H9 (cell line): ENCODE results near the gene RARB. TPM values are rescaled to one million over a fixed set of nuclear protein-coding genes. Genes with fewer than 3 reads are reported as not detected.

ENCODE experiments used
- DNase-seq: peaks from one replicate; pipeline ENCODE4 v3.0.0-alpha.2; 2017
- H2AFZ ChIP-seq: one replicate; pipeline ENCODE4 v1.6.1; 2013; ENCODE audit warnings: mild to moderate bottlenecking, low read length, control low read depth, moderate library complexity
- H2AK5ac ChIP-seq: 2 replicates; pipeline ENCODE4 v1.6.1; 2013; ENCODE audit warnings: low read length, control low read depth, mixed read lengths; ENCODE audit not compliant: insufficient read length
- H2BK120ac ChIP-seq: one replicate; pipeline ENCODE4 v1.6.1; 2013; ENCODE audit warnings: low read depth, mild to moderate bottlenecking, low read length, control low read depth, inconsistent platforms; ENCODE audit not compliant: poor library complexity, severe bottlenecking
- H2BK12ac ChIP-seq: 2 replicates; pipeline ENCODE4 v1.6.1; 2013; ENCODE audit warnings: low read length, control low read depth, mixed read lengths, low read depth; ENCODE audit not compliant: insufficient read length
- H2BK15ac ChIP-seq: 2 replicates; pipeline ENCODE4 v1.6.1; 2013; ENCODE audit warnings: low read depth, low read length, control low read depth
- H2BK20ac ChIP-seq: one replicate; pipeline ENCODE4 v1.6.1; 2013; ENCODE audit warnings: low read depth, mild to moderate bottlenecking, low read length, control low read depth, inconsistent platforms; ENCODE audit not compliant: poor library complexity, severe bottlenecking
- H2BK5ac ChIP-seq: 2 replicates; pipeline ENCODE4 v1.6.1; 2013; ENCODE audit warnings: low read length, control low read depth, mixed read lengths; ENCODE audit not compliant: insufficient read length
- H3K14ac ChIP-seq: 2 replicates; pipeline ENCODE4 v1.6.1; 2013; ENCODE audit warnings: low read length, control low read depth; ENCODE audit not compliant: insufficient read depth
- H3K18ac ChIP-seq: 2 replicates; pipeline ENCODE4 v1.6.1; 2013; ENCODE audit warnings: low read depth, mild to moderate bottlenecking, mixed read lengths, low read length, control low read depth; ENCODE audit not compliant: insufficient read length
- H3K23ac ChIP-seq: 2 replicates; pipeline ENCODE4 v1.6.1; 2013; ENCODE audit warnings: low read length, control low read depth, mixed read lengths, low read depth; ENCODE audit not compliant: insufficient read length
- H3K23me2 ChIP-seq: 2 replicates; pipeline ENCODE4 v1.6.1; 2013; ENCODE audit warnings: low read depth, mild to moderate bottlenecking, mixed read lengths, low read length, control low read depth; ENCODE audit not compliant: insufficient read length, poor library complexity, severe bottlenecking
- H3K27ac ChIP-seq: 2 replicates; pipeline ENCODE4 v1.5.1; 2013; ENCODE audit warnings: low read length, control low read depth, mixed read lengths, low read depth; ENCODE audit not compliant: insufficient read length
- H3K27me3 ChIP-seq: 2 replicates; pipeline ENCODE4 v1.6.1; 2013; ENCODE audit warnings: low read length, control low read depth, inconsistent platforms; ENCODE audit not compliant: insufficient read depth
- H3K4ac ChIP-seq: 2 replicates; pipeline ENCODE4 v1.6.1; 2013; ENCODE audit warnings: low read depth, mild to moderate bottlenecking, control low read depth, inconsistent platforms, low read length, moderate library complexity
- H3K4me1 ChIP-seq: 2 replicates; pipeline ENCODE4 v1.6.1; 2013; ENCODE audit warnings: low read length, control low read depth, inconsistent platforms; ENCODE audit not compliant: insufficient read depth
- H3K4me2 ChIP-seq: 2 replicates; pipeline ENCODE4 v1.6.1; 2013; ENCODE audit warnings: low read length, control low read depth, mixed read lengths; ENCODE audit not compliant: insufficient read length, insufficient read depth
- H3K56ac ChIP-seq: 2 replicates; pipeline ENCODE4 v1.6.1; 2013; ENCODE audit warnings: low read depth, mild to moderate bottlenecking, mixed read lengths, low read length, control low read depth; ENCODE audit not compliant: insufficient read length
- H3K79me1 ChIP-seq: 2 replicates; pipeline ENCODE4 v1.6.1; 2013; ENCODE audit warnings: low read depth, mild to moderate bottlenecking, moderate library complexity, low read length, control low read depth, inconsistent platforms; ENCODE audit not compliant: insufficient read depth, poor library complexity, severe bottlenecking
- H3K79me2 ChIP-seq: 2 replicates; pipeline ENCODE4 v1.6.1; 2013; ENCODE audit warnings: low read length, control low read depth, inconsistent platforms; ENCODE audit not compliant: insufficient read depth
- H3K9ac ChIP-seq: 2 replicates; pipeline ENCODE4 v1.6.1; 2013; ENCODE audit warnings: low read length, control low read depth, mixed read lengths; ENCODE audit not compliant: insufficient read length; ENCODE audit errors: extremely low read depth
- H3K9me3 ChIP-seq: one replicate; pipeline ENCODE4 v1.6.1; 2013; ENCODE audit warnings: low read depth, low read length, inconsistent platforms; ENCODE audit not compliant: control insufficient read depth
- H3T11ph ChIP-seq: one replicate; pipeline ENCODE4 v1.6.1; 2013; ENCODE audit warnings: mild to moderate bottlenecking, low read length, control low read depth, inconsistent platforms
- H4K20me1 ChIP-seq: one replicate; pipeline ENCODE4 v1.6.1; 2013; ENCODE audit not compliant: control insufficient read depth, insufficient read length, insufficient read depth
- H4K5ac ChIP-seq: 2 replicates; pipeline ENCODE4 v1.6.1; 2013; ENCODE audit warnings: low read depth, mild to moderate bottlenecking, mixed read lengths, low read length, control low read depth; ENCODE audit not compliant: insufficient read length
- H4K8ac ChIP-seq: replicated peaks from 2 replicates; pipeline ENCODE4 v1.6.1; 2013; ENCODE audit warnings: low read length, control low read depth, mixed read lengths, low read depth; ENCODE audit not compliant: insufficient read length
- H4K91ac ChIP-seq: 2 replicates; pipeline ENCODE4 v1.6.1; 2013; ENCODE audit warnings: low read depth, mild to moderate bottlenecking, moderate library complexity, mixed read lengths, low read length, control low read depth; ENCODE audit not compliant: insufficient read length
- H3K27ac Mint-ChIP-seq, 3 experiments: 2 replicates in 2 of 3; 3 replicates in 1 of 3; pipeline ENCODE4 v1.8.0; 2020 to 2021; ENCODE audit warnings: mixed read lengths in 3 of 3, mild to moderate bottlenecking in 1 of 3, moderate library complexity in 1 of 3
- H3K27me3 Mint-ChIP-seq: 2 replicates; pipeline ENCODE4 v1.8.0; 2021; ENCODE audit warnings: low read depth, mild to moderate bottlenecking, moderate library complexity, mixed read lengths
- H3K36me3 Mint-ChIP-seq, 3 experiments: 2 replicates in 2 of 3; 3 replicates in 1 of 3; pipeline ENCODE4 v1.8.0; 2020 to 2021; ENCODE audit warnings: low read depth in 3 of 3, mixed read lengths in 3 of 3; ENCODE audit not compliant: insufficient read depth in 1 of 3
- H3K4me1 Mint-ChIP-seq, 2 experiments: 2 replicates each; pipeline ENCODE4 v1.8.0; 2020; ENCODE audit warnings: mixed read lengths in 2 of 2
- H3K4me3 Mint-ChIP-seq, 2 experiments: 2 replicates in 1 of 2; 3 replicates in 1 of 2; pipeline ENCODE4 v1.8.0; 2020 to 2021; ENCODE audit warnings: mild to moderate bottlenecking in 2 of 2, mixed read lengths in 2 of 2, moderate library complexity in 1 of 2
- H3K9me3 Mint-ChIP-seq, 2 experiments: 2 replicates in 1 of 2; 3 replicates in 1 of 2; pipeline ENCODE4 v1.8.0; 2020; ENCODE audit warnings: mild to moderate bottlenecking in 2 of 2, mixed read lengths in 2 of 2, moderate library complexity in 1 of 2
- WGBS: extraction: QIAGEN DNeasy Blood & Tissue Kit; methylation state at CpG from one replicate; pipeline ENCODE4 v1.1.7; 2013; ENCODE audit warnings: missing lambda C conversion rate, low lambda C conversion rate, mixed read lengths; ENCODE audit not compliant: insufficient read length; ENCODE audit errors: extremely low coverage; 5-methylcytosine and 5-hydroxymethylcytosine counted together
- total RNA-seq: library from RNA; stranded (reverse); gene quantifications from 2 replicates; pipeline ENCODE4 v1.2.1, GENCODE V29; 2021
- TF ChIP-seq, protein P1 (sequence below): fragments of 200-600 bp; sonication (generic); conservative IDR thresholded peaks from 3 replicates; pipeline ENCODE4 v1.8.0; 2021; ENCODE audit warnings: antibody characterized with exemption, mild to moderate bottlenecking

Gene RARB
- total RNA-seq, 1 experiment from 2014 or later, result 0.22 TPM

DNA sequence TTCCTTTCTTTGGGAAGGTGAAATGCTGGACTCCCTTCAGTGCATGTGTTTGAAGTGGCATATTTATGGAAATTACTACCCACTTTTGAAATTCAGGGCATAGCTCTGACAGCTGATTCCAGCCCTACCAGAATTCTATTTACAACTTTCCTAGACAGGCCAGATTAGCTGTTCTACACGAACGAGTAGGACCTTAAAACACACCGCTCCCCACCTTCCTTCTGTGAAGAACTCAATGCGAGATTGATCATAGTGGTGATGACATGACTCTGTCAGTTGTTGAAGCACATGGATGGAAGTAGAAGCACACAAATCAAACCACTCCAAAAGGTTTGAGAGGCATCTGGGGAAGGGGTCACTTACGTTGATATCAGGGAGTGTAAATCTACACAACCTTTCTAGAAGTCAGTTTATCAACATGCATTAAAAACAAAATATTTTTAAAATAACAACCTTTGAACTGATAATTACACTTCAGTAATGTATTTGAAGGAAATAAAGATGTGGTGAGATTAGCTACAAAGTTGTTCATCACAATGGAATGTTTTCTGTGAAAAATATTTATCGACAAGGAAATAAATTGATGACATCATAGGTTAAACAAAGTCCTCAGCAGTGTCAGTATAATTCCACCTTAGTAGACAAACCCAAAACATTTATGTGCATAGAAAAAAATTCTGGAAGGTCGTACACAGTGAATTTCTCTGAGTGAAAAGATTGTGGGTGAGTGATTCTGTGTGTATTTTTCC, 29.8 kb downstream of the RARB start:
- Histone ChIP-seq H4K8ac (no peak overlapping the region), H3K79me1 (no peaks in the 10 kb centered on the region), H4K5ac (no peak overlapping the region), H3K18ac (no peak overlapping the region), H3T11ph (no peak overlapping the region), H2BK5ac (no peak overlapping the region), H4K91ac (no peak overlapping the region), H3K79me2 (no peaks in the 10 kb centered on the region), H2BK15ac (no peak overlapping the region), H3K27me3 (no peaks in the 10 kb centered on the region), H3K4ac (no peak overlapping the region), H3K4me1 (peaks cover 13% of the 10 kb centered on the region; the same call in 1 of the 2 replicates), H3K23me2 (no peaks in the 10 kb centered on the region), H2AK5ac (no peak overlapping the region), H3K9ac (no peak overlapping the region), H4K20me1 (no peaks in the 10 kb centered on the region), H2BK20ac (no peak overlapping the region), H2BK12ac (no peak overlapping the region), H3K23ac (no peak overlapping the region), H2AFZ (no peak overlapping the region), H3K27ac (no peak overlapping the region), H3K14ac (no peak overlapping the region), H3K56ac (no peak overlapping the region), H2BK120ac (no peak overlapping the region), H3K9me3 (no peaks in the 10 kb centered on the region), H3K4me2 (no peak overlapping the region)
- H3K27me3 Mint-ChIP-seq, result no peaks in the 10 kb centered on the region
- H3K9me3 Mint-ChIP-seq, result no peaks in the 10 kb centered on the region
- no peak for DNase-seq
- no CpG with 5 or more reads among the region's 7 CpGs for WGBS
- no peak overlapping the region for H3K27ac Mint-ChIP-seq
- TF ChIP-seq, protein P1, sequence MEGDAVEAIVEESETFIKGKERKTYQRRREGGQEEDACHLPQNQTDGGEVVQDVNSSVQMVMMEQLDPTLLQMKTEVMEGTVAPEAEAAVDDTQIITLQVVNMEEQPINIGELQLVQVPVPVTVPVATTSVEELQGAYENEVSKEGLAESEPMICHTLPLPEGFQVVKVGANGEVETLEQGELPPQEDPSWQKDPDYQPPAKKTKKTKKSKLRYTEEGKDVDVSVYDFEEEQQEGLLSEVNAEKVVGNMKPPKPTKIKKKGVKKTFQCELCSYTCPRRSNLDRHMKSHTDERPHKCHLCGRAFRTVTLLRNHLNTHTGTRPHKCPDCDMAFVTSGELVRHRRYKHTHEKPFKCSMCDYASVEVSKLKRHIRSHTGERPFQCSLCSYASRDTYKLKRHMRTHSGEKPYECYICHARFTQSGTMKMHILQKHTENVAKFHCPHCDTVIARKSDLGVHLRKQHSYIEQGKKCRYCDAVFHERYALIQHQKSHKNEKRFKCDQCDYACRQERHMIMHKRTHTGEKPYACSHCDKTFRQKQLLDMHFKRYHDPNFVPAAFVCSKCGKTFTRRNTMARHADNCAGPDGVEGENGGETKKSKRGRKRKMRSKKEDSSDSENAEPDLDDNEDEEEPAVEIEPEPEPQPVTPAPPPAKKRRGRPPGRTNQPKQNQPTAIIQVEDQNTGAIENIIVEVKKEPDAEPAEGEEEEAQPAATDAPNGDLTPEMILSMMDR, result no peak
- no peak overlapping the region for H3K4me3 Mint-ChIP-seq
- H3K4me1 Mint-ChIP-seq, result peaks cover 33% of the 10 kb centered on the region in 2 experiments
- no peaks in the 10 kb centered on the region for H3K36me3 Mint-ChIP-seq
